Stimulated activated naive B cell treated with anti-CD40 and anti-IgM and Interleukin-4, amounts not matched to agents 10 μg/mL and 1 μg/mL and 100 μg/mL, for 72 hours (primary cell): ENCODE measurements around the gene AANAT.
"Not testable (repeated sequence)": the region's sequence is repeated elsewhere in the genome, so short reads cannot be mapped to it uniquely, and the experiment has no call there.

Source experiments
- ATAC-seq, 2 donors: fragments of 150-1000 bp; cut with Tn5 transposase; replicated peaks; 2 replicates each; pipeline ENCODE4 v1.10.0; 2021; ENCODE audit warnings: moderate library complexity in 1 of 2
- DNase-seq: peaks from one replicate; pipeline ENCODE4 v3.0.0; 2021
- H3K27ac Mint-ChIP-seq: one replicate; pipeline ENCODE4 v1.8.0; 2022; ENCODE audit warnings: mild to moderate bottlenecking, mixed read lengths
- H3K27me3 Mint-ChIP-seq, 2 donors: one replicate each; pipeline ENCODE4 v1.8.0; 2022; ENCODE audit warnings: mixed read lengths in 2 of 2
- H3K36me3 Mint-ChIP-seq, 2 donors: one replicate each; pipeline ENCODE4 v1.8.0; 2022; ENCODE audit warnings: mixed read lengths in 2 of 2, mild to moderate bottlenecking in 1 of 2
- H3K4me1 Mint-ChIP-seq, 2 donors: one replicate each; pipeline ENCODE4 v1.8.0; 2022; ENCODE audit warnings: mixed read lengths in 2 of 2, mild to moderate bottlenecking in 1 of 2
- H3K4me3 Mint-ChIP-seq, 2 donors: one replicate each; pipeline ENCODE4 v1.8.0; 2022; ENCODE audit warnings: mild to moderate bottlenecking in 2 of 2, mixed read lengths in 2 of 2, moderate library complexity in 1 of 2
- H3K9me3 Mint-ChIP-seq, 2 donors: one replicate each; pipeline ENCODE4 v1.8.0; 2022; ENCODE audit warnings: mixed read lengths in 2 of 2, mild to moderate bottlenecking in 1 of 2

AANAT gene

GRCh38 chr17:76506408-76507345, 39.3 kb downstream of the AANAT start:
- peak overlapping the region in 1 of 2 donors; percentile 39 for H3K4me3 Mint-ChIP-seq

GRCh38 chr17:76508472-76509063, 41.2 kb downstream of the AANAT start:
- H3K27me3 Mint-ChIP-seq, H3K4me3 Mint-ChIP-seq, DNase-seq, ATAC-seq, H3K27ac Mint-ChIP-seq, H3K9me3 Mint-ChIP-seq, H3K36me3 Mint-ChIP-seq: not testable (repeated sequence)
- peaks cover 14 to 24% of the 10 kb centered on the region in 2 donors for H3K4me1 Mint-ChIP-seq

More at GRCh38 chr17:76506408-76507345, 39.3 kb downstream of the AANAT start:
- DNase-seq (peak; percentile 88), ATAC-seq (peak; percentile 86 to 87)
- no peaks in the 10 kb centered on the region for H3K9me3 Mint-ChIP-seq
- peaks cover 20 to 33% of the 10 kb centered on the region in 2 donors for H3K4me1 Mint-ChIP-seq
- peak overlapping the region; percentile 69 for H3K27ac Mint-ChIP-seq
- H3K27me3 Mint-ChIP-seq = peaks cover 5 to 6% of the 10 kb centered on the region in 2 donors
- H3K36me3 Mint-ChIP-seq = no peaks in the 10 kb centered on the region

DNA sequence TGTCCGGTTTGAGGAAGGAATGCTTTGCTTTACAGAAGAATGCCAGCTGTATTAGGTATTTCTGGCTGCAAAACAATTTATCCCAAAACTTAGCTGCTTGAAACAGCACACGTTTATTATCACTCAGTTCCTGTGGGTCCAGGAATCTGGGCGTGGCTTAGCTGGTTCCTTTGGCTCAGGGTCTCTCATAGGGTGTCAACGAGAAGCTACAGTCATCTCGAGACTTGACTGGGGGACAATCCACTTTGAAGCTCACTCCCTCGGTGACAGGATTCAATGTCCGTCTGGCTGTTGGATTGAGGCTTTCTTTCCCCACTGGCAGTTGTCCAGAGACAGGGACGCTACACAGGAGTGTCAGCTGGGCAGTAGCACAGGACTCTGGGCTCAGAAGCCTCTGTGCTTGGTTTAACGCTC, 43.4 kb downstream of the AANAT start:
- ATAC-seq = no peak
- no peaks in the 10 kb centered on the region for H3K9me3 Mint-ChIP-seq
- H3K27ac Mint-ChIP-seq = no peak overlapping the region
- no peak overlapping the region for H3K4me3 Mint-ChIP-seq
- peaks cover 5 to 6% of the 10 kb centered on the region in 2 donors for H3K27me3 Mint-ChIP-seq
- peaks cover 23 to 27% of the 10 kb centered on the region in 2 donors for H3K4me1 Mint-ChIP-seq
- no peak for DNase-seq
- H3K36me3 Mint-ChIP-seq = no peaks in the 10 kb centered on the region

GRCh38 chr17:76511668-76512365, 44.4 kb downstream of the AANAT start:
- H3K36me3 Mint-ChIP-seq = no peaks in the 10 kb centered on the region
- no peak for DNase-seq
- no peak overlapping the region for H3K27ac Mint-ChIP-seq
- H3K27me3 Mint-ChIP-seq = peaks cover 5 to 6% of the 10 kb centered on the region in 2 donors
- ATAC-seq = no peak
- no peaks in the 10 kb centered on the region for H3K9me3 Mint-ChIP-seq
- H3K4me3 Mint-ChIP-seq = no peak overlapping the region
- H3K4me1 Mint-ChIP-seq = peaks cover 17 to 26% of the 10 kb centered on the region in 2 donors

- no peak overlapping the region for H3K4me3 Mint-ChIP-seq
- H3K4me1 Mint-ChIP-seq = peaks cover 17 to 24% of the 10 kb centered on the region in 2 donors
- peaks cover 4 to 5% of the 10 kb centered on the region in 2 donors for H3K27me3 Mint-ChIP-seq
- peak overlapping the region; percentile 56 for H3K27ac Mint-ChIP-seq
- no peak for ATAC-seq
- H3K9me3 Mint-ChIP-seq = no peaks in the 10 kb centered on the region
- H3K36me3 Mint-ChIP-seq = no peaks in the 10 kb centered on the region
- no peak for DNase-seq
Observed at GRCh38 chr17:76512366-76513305, 45.2 kb downstream of the AANAT start.

DNA sequence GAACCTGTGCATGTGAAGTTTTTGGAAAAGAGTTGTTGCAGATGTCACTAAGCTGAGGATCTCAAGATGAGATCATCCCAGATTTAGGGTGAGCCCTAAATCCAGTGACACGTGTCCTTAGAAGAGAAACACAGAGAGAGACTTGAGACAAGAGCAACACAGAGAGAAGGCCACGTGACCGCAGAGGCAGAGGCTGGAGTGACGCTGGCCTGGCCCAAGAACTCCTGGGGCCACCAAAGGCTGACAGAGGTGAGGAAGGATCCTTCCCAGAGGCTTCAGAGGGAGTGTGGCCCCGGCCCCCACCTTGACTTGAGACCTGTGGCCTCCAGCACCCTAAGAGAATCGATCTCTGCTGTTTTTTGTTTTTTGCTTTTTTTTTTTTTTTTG, 45.9 kb downstream of the AANAT start:
- Mint-ChIP-seq H3K36me3 (no peaks in the 10 kb centered on the region), H3K4me1 (peaks cover 17 to 24% of the 10 kb centered on the region in 2 donors), H3K4me3 (no peak overlapping the region), H3K9me3 (no peaks in the 10 kb centered on the region), H3K27me3 (no peaks in the 10 kb centered on the region), H3K27ac (peak overlapping the region; percentile 56)
- no peak for ATAC-seq
- DNase-seq = no peak

DNA sequence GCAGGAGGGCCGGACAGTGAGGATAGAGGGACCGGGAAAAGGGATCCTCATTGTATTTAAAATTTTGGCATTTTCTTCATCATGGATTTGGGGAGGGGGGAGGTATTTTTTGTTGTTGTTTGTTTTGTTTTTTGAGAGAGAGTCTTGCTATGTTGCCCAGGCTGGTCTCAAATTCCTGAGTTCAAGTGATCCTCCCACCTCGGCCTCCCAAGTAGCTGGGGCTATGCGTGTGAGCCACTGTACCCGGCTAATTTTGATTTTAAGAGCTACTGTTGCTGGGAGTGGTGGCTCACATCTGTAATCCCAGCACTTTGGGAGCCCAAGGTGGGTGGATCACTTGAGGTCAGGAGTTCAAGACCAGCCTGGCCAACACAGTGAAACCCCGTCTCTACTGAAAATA, 47.0 kb downstream of the AANAT start:
- not testable (repeated sequence) for H3K36me3 Mint-ChIP-seq, ATAC-seq, H3K27me3 Mint-ChIP-seq, DNase-seq, H3K9me3 Mint-ChIP-seq
- peaks cover 17 to 24% of the 10 kb centered on the region in 2 donors for H3K4me1 Mint-ChIP-seq
- peak overlapping the region in 1 of 2 donors; percentile 32 for H3K4me3 Mint-ChIP-seq
- peak overlapping the region; percentile 88 for H3K27ac Mint-ChIP-seq

DNA sequence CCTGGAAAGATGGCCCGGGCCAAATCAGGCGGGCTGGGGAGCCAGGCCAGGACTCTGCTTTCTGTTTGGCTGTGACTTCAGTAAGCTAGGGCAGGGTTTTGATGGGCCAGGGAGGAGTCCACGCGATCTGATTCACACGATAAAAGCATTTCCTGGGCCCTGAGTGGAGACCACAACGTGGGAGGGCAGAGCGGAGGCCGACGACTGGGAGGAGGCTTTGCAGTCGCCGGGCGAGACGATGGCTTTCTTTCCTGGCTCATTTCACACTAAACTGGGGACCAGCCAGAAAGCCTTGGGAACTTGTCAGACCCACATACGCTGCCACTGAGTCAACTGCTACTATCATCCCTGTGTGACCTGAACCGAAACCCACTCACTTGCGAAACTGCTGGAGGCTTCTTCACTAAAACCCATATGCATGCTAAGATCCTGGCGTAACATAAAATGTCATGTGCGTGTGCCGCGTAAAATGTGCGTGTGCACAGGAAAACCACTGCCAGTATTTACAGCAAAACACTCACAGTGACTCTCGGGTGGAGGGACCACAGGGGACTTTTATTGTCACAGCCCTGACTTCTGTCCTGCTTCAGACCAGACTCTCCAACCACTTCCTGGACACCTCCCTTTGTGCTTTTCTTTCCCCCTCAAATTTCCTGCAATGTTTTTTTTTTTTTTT, 48.0 kb downstream of the AANAT start:
- Mint-ChIP-seq H3K4me1 (peaks cover 19 to 24% of the 10 kb centered on the region in 2 donors), H3K27me3 (peaks cover 4% of the 10 kb centered on the region in 2 donors), H3K9me3 (no peaks in the 10 kb centered on the region), H3K27ac (peak overlapping the region; percentile 88), H3K4me3 (peak overlapping the region; percentile 42 to 70), H3K36me3 (no peaks in the 10 kb centered on the region)
- DNase-seq (peak; percentile 83), ATAC-seq (peak; percentile 91 to 92)

GRCh38 chr17:76517638-76518038, 50.2 kb downstream of the AANAT start:
- Mint-ChIP-seq H3K27me3 (peaks cover 5 to 6% of the 10 kb centered on the region in 2 donors), H3K4me3 (no peak overlapping the region), H3K27ac (peak overlapping the region; percentile 14), H3K9me3 (no peaks in the 10 kb centered on the region), H3K4me1 (peaks cover 19 to 24% of the 10 kb centered on the region in 2 donors), H3K36me3 (no peaks in the 10 kb centered on the region)
- no peak for DNase-seq
- ATAC-seq = no peak

GRCh38 chr17:76519048-76519966, 51.9 kb downstream of the AANAT start:
- Mint-ChIP-seq H3K27ac (peak overlapping the region; percentile 79), H3K27me3 (peaks cover 10 to 12% of the 10 kb centered on the region in 2 donors), H3K4me1 (peaks cover 16 to 32% of the 10 kb centered on the region in 2 donors), H3K9me3 (no peaks in the 10 kb centered on the region), H3K36me3 (no peaks in the 10 kb centered on the region), H3K4me3 (no peak overlapping the region)
- ATAC-seq (no peak), DNase-seq (no peak)
